Neuronal stem cell (in vitro differentiated cells): ENCODE measurements around the gene DGKQ.
A peak's percentile ranks its signal among the peaks of the same experiment; 100 is the strongest.

Source experiments
- DNase-seq: peaks from one replicate; pipeline ENCODE4 v3.0.0-alpha.2; 2013; ENCODE audit warnings: low spot score
- H2AFZ ChIP-seq: one replicate; pipeline ENCODE4 v1.6.1; 2013; ENCODE audit warnings: mild to moderate bottlenecking, low read length, inconsistent platforms
- H2AK5ac ChIP-seq: 2 replicates; pipeline ENCODE4 v1.6.1; 2013; ENCODE audit warnings: low read depth, mild to moderate bottlenecking, inconsistent platforms, low read length, moderate library complexity, mixed read lengths
- H2BK120ac ChIP-seq: 2 replicates; pipeline ENCODE4 v1.6.1; 2013; ENCODE audit warnings: low read depth, mild to moderate bottlenecking, inconsistent platforms, low read length, moderate library complexity, mixed read lengths
- H2BK12ac ChIP-seq: one replicate; pipeline ENCODE4 v1.6.1; 2013; ENCODE audit warnings: low read length, inconsistent platforms
- H2BK15ac ChIP-seq: 2 replicates; pipeline ENCODE4 v1.6.1; 2013; ENCODE audit warnings: mild to moderate bottlenecking, low read length, inconsistent platforms, mixed read lengths
- H2BK5ac ChIP-seq: one replicate; pipeline ENCODE4 v1.6.1; 2013; ENCODE audit warnings: inconsistent platforms, mild to moderate bottlenecking, low read length, moderate library complexity
- H3K14ac ChIP-seq: one replicate; pipeline ENCODE4 v1.6.1; 2013; ENCODE audit warnings: low read length, inconsistent platforms
- H3K18ac ChIP-seq: 2 replicates; pipeline ENCODE4 v1.6.1; 2013; ENCODE audit warnings: low read length, inconsistent platforms
- H3K23ac ChIP-seq: 2 replicates; pipeline ENCODE4 v1.6.1; 2013; ENCODE audit warnings: low read depth, mild to moderate bottlenecking, mixed read lengths, low read length, inconsistent platforms; ENCODE audit not compliant: poor library complexity
- H3K27ac ChIP-seq: replicated peaks from 3 replicates; pipeline ENCODE4 v1.5.1; 2013; ENCODE audit warnings: low read length, inconsistent platforms
- H3K27me3 ChIP-seq, 3 experiments: 2 replicates each; pipeline ENCODE4 v1.6.1; 2013; ENCODE audit warnings: low read length in 3 of 3, mild to moderate bottlenecking in 2 of 3, inconsistent platforms in 1 of 3, low read depth in 1 of 3, mixed read lengths in 1 of 3, moderate library complexity in 1 of 3; ENCODE audit not compliant: control insufficient read depth in 3 of 3, insufficient read depth in 3 of 3
- H3K36me3 ChIP-seq, 2 donors: replicated peaks in 1 of 2; 2 replicates each; pipeline ENCODE4 v1.6.1; 2013; ENCODE audit warnings: low read length in 2 of 2; ENCODE audit not compliant: control insufficient read depth in 2 of 2, insufficient read depth in 2 of 2
- H3K4ac ChIP-seq: 2 replicates; pipeline ENCODE4 v1.6.1; 2013; ENCODE audit warnings: inconsistent platforms, mild to moderate bottlenecking, low read length, moderate library complexity
- H3K4me1 ChIP-seq, 2 donors: 1 replicate in 1 of 2; 2 replicates in 1 of 2; pipeline ENCODE4 v1.6.1; 2013; ENCODE audit warnings: low read length in 2 of 2, low read depth in 1 of 2; ENCODE audit not compliant: control insufficient read depth in 2 of 2, insufficient read depth in 1 of 2
- H3K4me2 ChIP-seq: one replicate; pipeline ENCODE4 v1.6.1; 2013; ENCODE audit warnings: mild to moderate bottlenecking, low read length, inconsistent platforms; ENCODE audit not compliant: insufficient read depth, poor library complexity, severe bottlenecking
- H3K4me3 ChIP-seq, 2 donors: 2 replicates each; pipeline ENCODE4 v1.5.1; 2013; ENCODE audit warnings: low read length in 2 of 2, mild to moderate bottlenecking in 2 of 2, inconsistent platforms in 1 of 2, moderate library complexity in 1 of 2
- H3K79me1 ChIP-seq: one replicate; pipeline ENCODE4 v1.6.1; 2013; ENCODE audit warnings: low read depth, mild to moderate bottlenecking, inconsistent platforms, low read length, moderate library complexity
- H3K9ac ChIP-seq: one replicate; pipeline ENCODE4 v1.6.1; 2013; ENCODE audit warnings: mild to moderate bottlenecking, low read depth, low read length, inconsistent platforms; ENCODE audit not compliant: poor library complexity
- H3K9me3 ChIP-seq, 2 donors: replicated peaks in 1 of 2; 2 replicates each; pipeline versions ENCODE3 to v1.6.1; 2013; ENCODE audit warnings: low read length in 2 of 2, mild to moderate bottlenecking in 2 of 2, inconsistent platforms in 1 of 2, low read depth in 1 of 2, mixed read lengths in 1 of 2, moderate library complexity in 1 of 2; ENCODE audit not compliant: control insufficient read depth in 2 of 2, insufficient read depth in 1 of 2
- H4K8ac ChIP-seq: one replicate; pipeline ENCODE4 v1.6.1; 2013; ENCODE audit warnings: low read depth, mild to moderate bottlenecking, inconsistent platforms, low read length, moderate library complexity
- H4K91ac ChIP-seq: one replicate; pipeline ENCODE4 v1.6.1; 2013; ENCODE audit warnings: low read length, low read depth, mild to moderate bottlenecking, inconsistent platforms; ENCODE audit not compliant: poor library complexity
- WGBS, 2 donors: extraction: QIAGEN DNeasy Blood & Tissue Kit; methylation state at CpG; one replicate each; pipeline ENCODE4 v1.1.7; 2013; ENCODE audit warnings: missing lambda C conversion rate in 2 of 2, mixed read lengths in 1 of 2; ENCODE audit not compliant: insufficient read length in 2 of 2, insufficient replicate concordance in 1 of 2; ENCODE audit errors: extremely low coverage in 2 of 2; 5-methylcytosine and 5-hydroxymethylcytosine counted together

DGKQ gene

GRCh38 chr4:992297-993110, 19.1 kb upstream of the DGKQ start:
- Histone ChIP-seq H3K4me2 (peak overlapping the region; percentile 18), H3K14ac (no peak overlapping the region), H3K27me3 (peaks cover 2 to 30% (median 17%) of the 10 kb centered on the region in 3 experiments), H3K4me1 (peaks cover 3 to 12% of the 10 kb centered on the region in 2 donors), H3K36me3 (peaks cover 0 to 1% of the 10 kb centered on the region in 2 donors), H3K9me3 (no peaks in the 10 kb centered on the region), H3K9ac (no peak overlapping the region), H2BK15ac (no peak overlapping the region), H3K4ac (no peak overlapping the region), H2BK5ac (no peak overlapping the region), H3K23ac (peak overlapping the region; percentile 75), H3K4me3 (peak overlapping the region in 1 of 2 donors; percentile 60), H4K91ac (no peak overlapping the region), H4K8ac (no peak overlapping the region), H2AFZ (peak overlapping the region; percentile 88), H3K79me1 (peaks cover 8% of the 10 kb centered on the region), H2AK5ac (peak overlapping the region; percentile 47), H2BK12ac (no peak overlapping the region), H3K27ac (no peak overlapping the region), H2BK120ac (no peak overlapping the region), H3K18ac (peak overlapping the region; percentile 8)
- WGBS, 2 donors, result no CpG with 5 or more reads among the region's 25 CpGs
- no peak for DNase-seq

DNA sequence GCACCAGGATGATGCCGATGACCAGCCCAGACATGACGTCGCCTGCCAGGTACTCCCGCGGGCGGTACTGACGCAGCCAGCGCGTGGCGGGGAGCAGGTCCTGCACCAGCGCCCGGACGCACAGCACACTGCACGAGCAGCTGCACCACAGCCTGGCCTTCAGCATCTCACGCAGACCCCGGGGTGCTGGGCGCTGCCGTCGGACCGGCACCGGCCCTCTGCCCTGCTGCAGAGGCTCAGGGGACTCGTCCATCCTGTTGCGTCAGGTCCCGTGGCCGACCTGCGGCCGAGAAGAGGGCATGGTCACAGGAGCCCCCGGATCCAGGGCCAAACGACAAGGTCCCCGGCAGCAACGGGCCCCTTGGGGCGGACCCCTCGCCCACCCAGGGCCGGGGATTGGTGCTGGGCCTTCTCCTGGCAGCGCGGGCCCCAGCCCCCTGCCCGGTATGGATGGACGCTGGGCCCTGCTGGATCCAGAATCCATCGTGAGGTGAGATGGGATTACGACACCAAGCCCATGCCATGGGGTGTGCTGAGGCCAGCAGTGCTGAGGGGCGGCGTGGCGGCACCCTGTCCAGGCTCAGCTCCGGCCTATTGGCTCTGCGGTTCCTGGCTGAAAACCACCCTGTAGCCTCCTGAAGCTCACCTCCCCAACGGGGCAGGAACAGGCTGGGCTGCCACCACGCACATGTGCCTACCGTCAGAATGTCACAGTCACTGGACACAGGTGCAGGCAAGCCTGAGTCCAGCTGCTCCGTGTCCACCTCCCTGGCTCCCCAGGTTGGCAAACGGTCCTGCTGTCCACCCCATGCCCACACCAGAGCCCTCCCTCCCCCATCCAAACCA, 18.3 kb upstream of the DGKQ start:
- Histone ChIP-seq H4K8ac (no peak overlapping the region), H3K4me3 (no peak overlapping the region), H3K4me2 (peak overlapping the region; percentile 11), H2BK5ac (no peak overlapping the region), H3K27ac (no peak overlapping the region), H2AK5ac (no peak overlapping the region), H3K36me3 (peaks cover 0 to 1% of the 10 kb centered on the region in 2 donors), H3K4ac (no peak overlapping the region), H2BK12ac (no peak overlapping the region), H3K27me3 (peaks cover 2 to 29% (median 10%) of the 10 kb centered on the region in 3 experiments), H3K23ac (peak overlapping the region; percentile 55), H2BK15ac (no peak overlapping the region), H3K14ac (no peak overlapping the region), H4K91ac (no peak overlapping the region), H3K79me1 (peaks cover 9% of the 10 kb centered on the region), H3K9me3 (no peaks in the 10 kb centered on the region), H2BK120ac (no peak overlapping the region), H3K9ac (peak overlapping the region; percentile 77), H3K4me1 (peaks cover 3 to 14% of the 10 kb centered on the region in 2 donors), H3K18ac (no peak overlapping the region), H2AFZ (no peak overlapping the region)
- WGBS, 2 donors, result no CpG with 5 or more reads among the region's 50 CpGs
- no peak for DNase-seq

GRCh38 chr4:990746-991367, 17.5 kb upstream of the DGKQ start:
- peaks cover 8% of the 10 kb centered on the region for H3K79me1 ChIP-seq
- H2AFZ ChIP-seq, result no peak overlapping the region
- no peak overlapping the region for H3K18ac ChIP-seq
- no peak overlapping the region for H3K4me2 ChIP-seq
- H3K27me3 ChIP-seq, result peaks cover 0 to 29% (median 5%) of the 10 kb centered on the region in 3 experiments
- H3K14ac ChIP-seq, result peak overlapping the region; percentile 82
- no peak for DNase-seq
- peaks cover 0 to 1% of the 10 kb centered on the region in 2 donors for H3K36me3 ChIP-seq
- no peak overlapping the region for H3K9ac ChIP-seq
- H3K9me3 ChIP-seq, result no peaks in the 10 kb centered on the region
- WGBS, 2 donors, result no CpG with 5 or more reads among the region's 26 CpGs
- peak overlapping the region; percentile 65 for H3K23ac ChIP-seq
- peak overlapping the region; percentile 53 for H3K4ac ChIP-seq
- no peak overlapping the region for H3K27ac ChIP-seq
- H3K4me3 ChIP-seq, result no peak overlapping the region
- no peak overlapping the region for H2AK5ac ChIP-seq
- no peak overlapping the region for H2BK5ac ChIP-seq
- H2BK15ac ChIP-seq, result no peak overlapping the region
- H2BK12ac ChIP-seq, result no peak overlapping the region
- peak overlapping the region; percentile 17 for H4K8ac ChIP-seq
- H3K4me1 ChIP-seq, result peaks cover 3 to 17% of the 10 kb centered on the region in 2 donors
- no peak overlapping the region for H2BK120ac ChIP-seq
- H4K91ac ChIP-seq, result no peak overlapping the region
